MM.1S (cell line): ENCODE data around the gene HPCAL1.

ENCODE experiments used
- DNase-seq: peaks from one replicate; pipeline ENCODE4 v3.0.0-alpha.2; 2015
- H2AFZ ChIP-seq: fragments of 300-600 bp; sonication (generic); 2 replicates; pipeline ENCODE4 v1.6.0; 2016; ENCODE audit warnings: antibody characterized with exemption, low read length
- H3F3A ChIP-seq: fragments of 300-600 bp; sonication (generic); 2 replicates; pipeline ENCODE4 v1.6.1; 2016; ENCODE audit warnings: mild to moderate bottlenecking, antibody characterized with exemption, low read length, moderate library complexity, mixed read lengths; ENCODE audit not compliant: insufficient read depth
- H3K27ac ChIP-seq: fragments of 300-600 bp; sonication (generic); 2 replicates; pipeline ENCODE4 v1.5.1; 2016; ENCODE audit warnings: mild to moderate bottlenecking, low read length
- H3K27me3 ChIP-seq: fragments of 300-600 bp; sonication (generic); replicated peaks from 2 replicates; pipeline ENCODE4 v1.6.0; 2016; ENCODE audit warnings: low read length; ENCODE audit not compliant: insufficient read depth
- H3K36me3 ChIP-seq: fragments of 300-600 bp; sonication (generic); replicated peaks from 2 replicates; pipeline ENCODE4 v1.6.1; 2016; ENCODE audit warnings: mild to moderate bottlenecking, low read length, mixed read lengths; ENCODE audit not compliant: insufficient read depth
- H3K4me1 ChIP-seq: fragments of 300-600 bp; sonication (generic); 2 replicates; pipeline ENCODE4 v1.6.1; 2016; ENCODE audit warnings: low read length, mixed read lengths
- H3K4me2 ChIP-seq: fragments of 300-600 bp; sonication (generic); 2 replicates; pipeline ENCODE4 v1.6.0; 2016; ENCODE audit warnings: low read depth, low read length
- H3K4me3 ChIP-seq: fragments of 300-600 bp; sonication (generic); 2 replicates; pipeline ENCODE4 v1.5.1; 2016; ENCODE audit warnings: low read length, mixed read lengths
- H3K79me2 ChIP-seq: fragments of 300-600 bp; sonication (generic); 2 replicates; pipeline ENCODE4 v1.6.1; 2016; ENCODE audit warnings: mixed run types, low read length, mixed read lengths
- H3K9ac ChIP-seq: fragments of 300-600 bp; sonication (generic); 2 replicates; pipeline ENCODE4 v1.6.1; 2016; ENCODE audit warnings: low read length, mixed read lengths
- H3K9me2 ChIP-seq: fragments of 300-600 bp; sonication (generic); replicated peaks from 2 replicates; pipeline ENCODE4 v1.6.1; 2016; ENCODE audit warnings: mild to moderate bottlenecking, low read length, mixed read lengths; ENCODE audit not compliant: insufficient read depth
- H3K9me3 ChIP-seq: fragments of 300-600 bp; sonication (generic); replicated peaks from 2 replicates; pipeline ENCODE4 v1.6.1; 2016; ENCODE audit warnings: mild to moderate bottlenecking, low read length, mixed read lengths; ENCODE audit not compliant: insufficient read depth
- H4K20me1 ChIP-seq: fragments of 300-600 bp; sonication (generic); 2 replicates; pipeline ENCODE4 v1.6.1; 2016; ENCODE audit warnings: mild to moderate bottlenecking, low read length, moderate library complexity, mixed read lengths; ENCODE audit not compliant: insufficient read depth
- EZH2 ChIP-seq: fragments of 300-600 bp; sonication (generic); optimal IDR thresholded peaks from 2 replicates; pipeline ENCODE3; 2017; ENCODE audit warnings: low read depth, mild to moderate bottlenecking, antibody characterized with exemption, low read length, mixed read lengths
- EZH2phosphoT487 ChIP-seq: fragments of 300-600 bp; sonication (generic); IDR thresholded peaks from 2 replicates; pipeline ENCODE4 v1.6.1; 2018; ENCODE audit warnings: antibody characterized with exemption, low read length
- TF ChIP-seq, protein P1 (sequence below): fragments of 300-600 bp; sonication (generic); IDR thresholded peaks from 2 replicates; pipeline ENCODE4 v1.5.1; 2016; ENCODE audit warnings: antibody characterized with exemption, low read length, mixed read lengths

HPCAL1 gene

DNA sequence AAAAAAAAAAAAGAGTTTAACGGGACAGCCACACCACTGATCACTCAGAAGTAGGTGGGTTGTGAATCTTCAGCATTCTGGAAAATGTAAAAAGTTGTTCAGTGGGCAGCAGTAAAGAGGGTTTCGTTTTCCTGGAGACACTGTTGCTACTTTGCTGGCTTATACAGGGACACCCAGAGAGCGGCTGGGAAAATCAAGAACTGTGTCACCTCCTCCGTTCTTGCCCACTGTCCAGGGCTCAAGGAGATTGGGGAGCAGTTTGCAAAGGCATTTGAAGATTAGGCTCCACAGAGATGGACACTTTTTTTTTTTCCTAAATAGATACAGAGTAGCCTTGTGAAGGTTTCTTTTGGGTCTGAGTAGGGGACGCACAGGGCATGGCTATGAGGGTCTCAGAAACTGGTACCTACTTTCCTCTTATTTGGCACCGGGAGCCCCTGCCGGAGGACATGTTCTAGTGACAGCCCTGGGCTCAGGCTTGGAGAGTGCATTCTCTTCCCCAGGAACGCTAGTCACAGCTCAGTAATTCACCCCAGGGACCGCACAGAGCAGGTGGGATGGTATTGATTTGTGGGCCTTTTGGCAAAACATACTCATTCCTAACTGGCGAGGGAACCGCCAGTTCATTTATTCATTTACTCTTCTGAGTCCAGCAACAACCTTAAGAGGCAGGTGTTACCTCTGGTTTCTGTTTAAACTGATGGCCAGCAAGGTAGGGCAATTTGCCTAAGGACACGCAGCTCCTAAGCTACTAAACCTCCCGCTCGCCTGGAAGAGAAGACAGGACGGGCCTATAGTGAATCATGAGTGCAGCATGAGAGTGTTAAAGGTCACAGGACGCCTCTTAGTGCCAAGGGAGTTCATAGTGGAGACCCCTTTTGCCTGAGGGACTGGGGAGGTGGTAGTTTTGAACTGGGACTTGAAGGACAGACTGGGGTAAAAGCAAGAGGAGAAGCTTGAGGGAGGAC, 53.1 kb downstream of the HPCAL1 start:
- Histone ChIP-seq H3K27me3 (no peaks in the 10 kb centered on the region), H3K9me3 (no peaks in the 10 kb centered on the region), H2AFZ (no peak overlapping the region), H3K36me3 (no peaks in the 10 kb centered on the region), H3K79me2 (peaks cover 84% of the 10 kb centered on the region), H3K9ac (no peak overlapping the region), H3K4me1 (peaks cover 3% of the 10 kb centered on the region; the same call in 1 of the 2 replicates), H3K4me2 (no peak overlapping the region), H3K27ac (no peak overlapping the region), H3K9me2 (no peaks in the 10 kb centered on the region), H3K4me3 (no peak overlapping the region), H4K20me1 (no peaks in the 10 kb centered on the region; the same call in 1 of the 2 replicates), H3F3A (no peaks in the 10 kb centered on the region; the same call in 1 of the 2 replicates)
- DNase-seq: no peak
- TF ChIP-seq EZH2: no peak
- TF ChIP-seq, protein P1, sequence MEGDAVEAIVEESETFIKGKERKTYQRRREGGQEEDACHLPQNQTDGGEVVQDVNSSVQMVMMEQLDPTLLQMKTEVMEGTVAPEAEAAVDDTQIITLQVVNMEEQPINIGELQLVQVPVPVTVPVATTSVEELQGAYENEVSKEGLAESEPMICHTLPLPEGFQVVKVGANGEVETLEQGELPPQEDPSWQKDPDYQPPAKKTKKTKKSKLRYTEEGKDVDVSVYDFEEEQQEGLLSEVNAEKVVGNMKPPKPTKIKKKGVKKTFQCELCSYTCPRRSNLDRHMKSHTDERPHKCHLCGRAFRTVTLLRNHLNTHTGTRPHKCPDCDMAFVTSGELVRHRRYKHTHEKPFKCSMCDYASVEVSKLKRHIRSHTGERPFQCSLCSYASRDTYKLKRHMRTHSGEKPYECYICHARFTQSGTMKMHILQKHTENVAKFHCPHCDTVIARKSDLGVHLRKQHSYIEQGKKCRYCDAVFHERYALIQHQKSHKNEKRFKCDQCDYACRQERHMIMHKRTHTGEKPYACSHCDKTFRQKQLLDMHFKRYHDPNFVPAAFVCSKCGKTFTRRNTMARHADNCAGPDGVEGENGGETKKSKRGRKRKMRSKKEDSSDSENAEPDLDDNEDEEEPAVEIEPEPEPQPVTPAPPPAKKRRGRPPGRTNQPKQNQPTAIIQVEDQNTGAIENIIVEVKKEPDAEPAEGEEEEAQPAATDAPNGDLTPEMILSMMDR: no peak
- TF ChIP-seq EZH2phosphoT487: no peak

DNA sequence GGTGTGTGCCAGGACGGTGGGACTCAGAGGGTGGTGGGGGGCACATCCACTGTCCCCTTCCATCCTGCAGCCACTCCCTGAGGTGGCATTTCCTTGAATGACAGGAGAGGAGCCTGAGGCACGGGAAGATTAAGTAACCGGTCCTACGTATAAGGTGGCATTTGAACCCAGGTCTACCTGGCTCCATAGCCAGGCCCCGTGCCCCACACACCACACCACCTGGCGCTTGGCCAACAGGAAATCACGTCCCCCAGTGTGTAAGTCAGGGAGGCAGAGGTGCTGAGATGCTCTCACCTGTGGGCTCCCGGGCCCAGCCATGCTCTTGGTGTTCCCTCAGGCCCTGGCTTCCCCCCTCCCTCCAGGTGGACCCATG, 53.7 kb downstream of the HPCAL1 start:
- Histone ChIP-seq H3K9me3 (no peaks in the 10 kb centered on the region), H4K20me1 (no peaks in the 10 kb centered on the region; the same call in 1 of the 2 replicates), H3K27ac (no peak overlapping the region), H3K4me2 (no peak overlapping the region), H3F3A (no peaks in the 10 kb centered on the region), H3K27me3 (no peaks in the 10 kb centered on the region), H3K79me2 (peaks cover 86% of the 10 kb centered on the region), H3K9me2 (no peaks in the 10 kb centered on the region), H3K4me3 (no peak overlapping the region), H3K9ac (no peak overlapping the region), H2AFZ (no peak overlapping the region), H3K36me3 (no peaks in the 10 kb centered on the region), H3K4me1 (no peaks in the 10 kb centered on the region)
- TF ChIP-seq EZH2phosphoT487 (no peak), EZH2 (no peak)
- TF ChIP-seq, protein P1: no peak
- DNase-seq: no peak

DNA sequence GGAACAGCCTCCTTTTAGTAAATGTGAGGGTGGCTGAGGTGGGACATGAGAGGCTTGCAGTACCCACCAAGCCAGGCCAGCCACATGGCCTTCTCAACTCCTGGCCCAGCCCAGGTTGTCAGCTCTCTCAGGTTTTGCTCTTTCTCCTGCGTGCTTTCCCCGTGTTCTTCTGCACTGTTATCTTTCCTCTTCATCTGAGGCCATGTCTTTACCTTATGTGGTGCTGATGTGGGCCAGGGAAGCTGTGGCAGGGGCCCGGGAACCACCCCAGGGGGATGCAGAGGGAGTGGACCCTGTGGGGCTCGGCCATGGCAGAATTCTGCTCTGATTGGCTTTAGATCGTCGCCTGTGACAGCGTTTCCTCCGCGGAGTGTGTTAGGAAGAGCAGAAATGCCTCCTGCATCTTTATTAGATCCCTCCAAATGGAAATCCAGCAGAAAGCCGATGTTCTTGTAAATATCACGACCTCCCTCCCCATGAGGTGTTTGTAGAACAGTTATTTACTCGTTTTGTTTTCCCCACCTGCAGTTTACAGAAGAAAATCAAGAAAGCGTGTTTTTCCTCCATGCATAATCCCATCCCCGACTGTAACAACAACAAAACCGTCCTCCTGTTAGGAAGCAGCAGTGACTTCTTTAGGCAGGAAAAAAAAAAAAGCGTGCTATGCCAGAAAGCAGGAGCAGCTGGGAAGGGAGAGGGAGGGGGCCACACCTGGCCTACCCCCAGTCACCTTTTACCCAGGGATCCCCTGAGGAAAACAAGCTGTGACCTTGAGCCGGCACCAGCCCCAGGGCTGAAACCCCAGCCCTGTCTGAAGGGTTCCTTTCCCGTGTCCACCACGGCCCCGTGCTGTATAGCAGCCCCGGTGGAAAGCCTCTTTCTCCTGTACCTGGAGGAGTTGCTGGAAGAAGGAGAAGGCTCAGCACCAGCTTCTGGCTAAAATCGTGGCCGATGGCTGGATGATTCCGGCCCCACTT, 54.8 kb downstream of the HPCAL1 start:
- Histone ChIP-seq H3K27ac (no peak overlapping the region), H3K27me3 (no peaks in the 10 kb centered on the region), H2AFZ (no peak overlapping the region), H3K9me3 (no peaks in the 10 kb centered on the region), H3K4me3 (no peak overlapping the region), H3K4me2 (no peak overlapping the region), H3K79me2 (peaks cover 85% of the 10 kb centered on the region), H3K9ac (no peak overlapping the region), H3F3A (no peaks in the 10 kb centered on the region), H3K9me2 (no peaks in the 10 kb centered on the region), H4K20me1 (no peaks in the 10 kb centered on the region; the same call in 1 of the 2 replicates), H3K36me3 (no peaks in the 10 kb centered on the region), H3K4me1 (no peaks in the 10 kb centered on the region)
- DNase-seq: no peak
- TF ChIP-seq EZH2phosphoT487 (no peak), EZH2 (no peak)
- TF ChIP-seq, protein P1: no peak
